GM20000 (cell line): Measurements from ENCODE around the gene GGA3.

Experiments
- DNase-seq: peaks from one replicate; pipeline ENCODE4 v3.0.0; 2012; ENCODE audit warnings: low spot score
- CTCF ChIP-seq: IDR thresholded peaks from 2 replicates; pipeline ENCODE4 v1.5.1; 2012; ENCODE audit warnings: mild to moderate bottlenecking, control low read depth; ENCODE audit errors: extremely low read depth, missing control alignments

The GGA3 gene

GRCh38 chr17:75199886-75200618 is 61.4 kb downstream of the GGA3 start:
- no peak for TF ChIP-seq CTCF
- DNase-seq, result no peak

DNA sequence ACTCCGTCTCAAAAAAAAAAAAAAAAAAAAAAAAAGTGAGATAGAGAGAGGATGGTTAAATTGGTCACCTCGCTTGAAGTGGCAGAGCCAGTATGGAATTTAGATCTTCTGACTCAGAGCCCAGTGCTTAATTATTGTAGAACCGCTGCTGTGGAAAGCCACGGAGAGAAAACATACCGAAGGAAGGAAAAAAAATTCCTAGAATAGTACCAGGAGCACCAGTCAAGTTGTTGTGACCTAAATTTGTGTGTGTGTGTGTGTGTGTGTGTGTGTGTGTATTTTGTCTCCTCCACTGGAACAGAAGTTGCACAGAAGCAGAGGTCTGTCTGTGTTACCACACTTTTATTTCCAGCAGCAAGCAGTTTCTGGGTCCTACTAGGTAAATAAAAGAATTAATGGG is 66.5 kb downstream of the GGA3 start:
- TF ChIP-seq CTCF, result no peak
- DNase-seq, result no peak

GRCh38 chr17:75191584-75191983 is 69.8 kb downstream of the GGA3 start:
- no peak for DNase-seq
- TF ChIP-seq CTCF, result no peak

- no peak for TF ChIP-seq CTCF
- no peak for DNase-seq
Observed at GRCh38 chr17:75188614-75189013, 72.8 kb downstream of the GGA3 start.
